HepG2 (cell line): Measurements from ENCODE around the gene ZNF514. TPM values are rescaled to one million over a fixed set of nuclear protein-coding genes. Genes with fewer than 3 reads are reported as not detected.
A peak's percentile ranks its signal among the peaks of the same experiment; 100 is the strongest.

Experiments
- ATAD3A ChIP-seq: sonication (generic); formaldehyde crosslinking; IDR thresholded peaks from 2 replicates; pipeline ENCODE4 v1.4.0; 2020; ENCODE audit warnings: missing genetic modification reagents
- EEA1 ChIP-seq: sonication (generic); formaldehyde crosslinking; IDR thresholded peaks from 2 replicates; pipeline ENCODE4 v1.5.1; 2020; ENCODE audit warnings: mild to moderate bottlenecking, missing genetic modification reagents, borderline replicate concordance
- FOXM1 ChIP-seq: sonication (generic); formaldehyde crosslinking; IDR thresholded peaks from 2 replicates; pipeline ENCODE4 v1.5.0; 2020; ENCODE audit warnings: missing genetic modification reagents
- RARG ChIP-seq: sonication (generic); formaldehyde crosslinking; IDR thresholded peaks from 2 replicates; pipeline ENCODE4 v1.4.0; 2020; ENCODE audit warnings: low read depth, mild to moderate bottlenecking, missing genetic modification reagents
- SALL2 ChIP-seq: sonication (generic); formaldehyde crosslinking; IDR thresholded peaks from 2 replicates; pipeline ENCODE4 v1.8.1; 2023; ENCODE audit warnings: mild to moderate bottlenecking, missing genetic modification reagents, inconsistent platforms
- THAP11 ChIP-seq: IDR thresholded peaks from 2 replicates; pipeline ENCODE4 v1.6.1; 2016; ENCODE audit warnings: missing biosample characterization, missing genetic modification reagents
- ZFP91 ChIP-seq: sonication (generic); formaldehyde crosslinking; IDR thresholded peaks from 2 replicates; pipeline ENCODE4 v1.9.0; 2022; ENCODE audit warnings: missing genetic modification reagents, mild to moderate bottlenecking, borderline replicate concordance
- ZFY ChIP-seq: sonication (generic); formaldehyde crosslinking; IDR thresholded peaks from 2 replicates; pipeline ENCODE4 v1.4.0; 2020; ENCODE audit warnings: missing genetic modification reagents
- ZMYM4 ChIP-seq: sonication (generic); formaldehyde crosslinking; IDR thresholded peaks from 2 replicates; pipeline ENCODE4 v1.8.1; 2023; ENCODE audit warnings: mild to moderate bottlenecking, missing genetic modification reagents
- ZNF225 ChIP-seq: sonication (generic); formaldehyde crosslinking; IDR thresholded peaks from 2 replicates; pipeline ENCODE4 v1.4.0; 2020; ENCODE audit warnings: mild to moderate bottlenecking, missing genetic modification reagents
- ZNF564 ChIP-seq: sonication (generic); formaldehyde crosslinking; IDR thresholded peaks from 2 replicates; pipeline ENCODE4 v1.8.1; 2023; ENCODE audit warnings: mild to moderate bottlenecking, missing genetic modification reagents
- ZNF850 ChIP-seq: sonication (generic); formaldehyde crosslinking; conservative IDR thresholded peaks from 2 replicates; pipeline ENCODE4 v1.9.0; 2021; ENCODE audit warnings: mild to moderate bottlenecking, missing genetic modification reagents
- ZSCAN12 ChIP-seq: sonication (generic); formaldehyde crosslinking; IDR thresholded peaks from 2 replicates; pipeline ENCODE4 v1.9.0; 2021; ENCODE audit warnings: mild to moderate bottlenecking, missing genetic modification reagents
- ZSCAN29 ChIP-seq: sonication (generic); formaldehyde crosslinking; conservative IDR thresholded peaks from 2 replicates; pipeline ENCODE4 v1.4.0; 2020; ENCODE audit warnings: mild to moderate bottlenecking, missing genetic modification reagents
- polyA plus RNA-seq, 8 experiments: library from polyadenylated mRNA; depleted of rRNA in 3 of 8; stranded (reverse) in 7 of 8; unstranded in 1 of 8; fragments of >200 nt; fragmentation: Illumina TruSeq in 4 of 8; extraction: Trizol in 4 of 8; gene quantifications; 2 replicates each; pipeline versions ENCODE4 v1.2.1 to v1.2.3, GENCODE V29; 2011 to 2016; ENCODE audit warnings: low read depth in 4 of 8, missing spikeins in 1 of 8, mixed read lengths in 1 of 8; ENCODE audit not compliant: insufficient read depth in 1 of 8
- total RNA-seq, 5 experiments: library from RNA; depleted of rRNA; stranded (reverse); fragments of >200 nt; fragmentation: Illumina TruSeq; extraction: Trizol; gene quantifications; 2 replicates each; pipeline ENCODE4 v1.2.3, GENCODE V29; 2016; ENCODE audit warnings: low read depth in 1 of 5
- TF ChIP-seq, protein P1 (sequence below): sonication (generic); formaldehyde crosslinking; IDR thresholded peaks from 2 replicates; pipeline ENCODE4 v1.4.0; 2020; ENCODE audit warnings: mild to moderate bottlenecking, missing genetic modification reagents
- TF ChIP-seq, protein P2 (sequence below): sonication (generic); formaldehyde crosslinking; IDR thresholded peaks from 2 replicates; pipeline ENCODE4 v1.4.0; 2020; ENCODE audit warnings: missing genetic modification reagents, borderline replicate concordance
- TF ChIP-seq, protein P3 (sequence below): sonication (generic); formaldehyde crosslinking; IDR thresholded peaks from 2 replicates; pipeline ENCODE4 v1.4.0; 2020; ENCODE audit warnings: missing genetic modification reagents, low read depth, mild to moderate bottlenecking, borderline replicate concordance
- TF ChIP-seq, protein P4 (sequence below): sonication (generic); formaldehyde crosslinking; IDR thresholded peaks from 2 replicates; pipeline ENCODE4 v1.4.0; 2020; ENCODE audit warnings: low read depth, mild to moderate bottlenecking, missing genetic modification reagents

Gene ZNF514
- total and polyA plus RNA-seq, 2 of the 13 experiments (the other 11 are each of a cell fraction or from before 2014, with no cell fraction given) = 15.2 to 18.7 TPM

GRCh38 chr2:95159690-95160449, at the start of gene ZNF514 (continued):
- TF ChIP-seq ZNF225 (CRISPR knock-in tag) (peak; percentile 59; the same call in 1 of the 2 replicates), EEA1 (CRISPR knock-in tag) (no peak), FOXM1 (CRISPR knock-in tag) (no peak), ZMYM4 (no peak), THAP11 (CRISPR knock-in tag) (0 out of 2 replicates have a peak, but pooled peaks have one; percentile 26), SALL2 (CRISPR knock-in tag) (no peak; the same call in 1 of the 2 replicates), ZSCAN29 (CRISPR knock-in tag) (no peak), RARG (CRISPR knock-in tag) (no peak), ATAD3A (no peak), ZFY (CRISPR knock-in tag) (no peak; the same call in none of the 2 replicates), ZSCAN12 (CRISPR knock-in tag) (no peak), ZNF564 (CRISPR knock-in tag) (no peak), ZNF850 (CRISPR knock-in tag) (no peak), ZFP91 (CRISPR knock-in tag) (no peak)
- TF ChIP-seq, protein P1, sequence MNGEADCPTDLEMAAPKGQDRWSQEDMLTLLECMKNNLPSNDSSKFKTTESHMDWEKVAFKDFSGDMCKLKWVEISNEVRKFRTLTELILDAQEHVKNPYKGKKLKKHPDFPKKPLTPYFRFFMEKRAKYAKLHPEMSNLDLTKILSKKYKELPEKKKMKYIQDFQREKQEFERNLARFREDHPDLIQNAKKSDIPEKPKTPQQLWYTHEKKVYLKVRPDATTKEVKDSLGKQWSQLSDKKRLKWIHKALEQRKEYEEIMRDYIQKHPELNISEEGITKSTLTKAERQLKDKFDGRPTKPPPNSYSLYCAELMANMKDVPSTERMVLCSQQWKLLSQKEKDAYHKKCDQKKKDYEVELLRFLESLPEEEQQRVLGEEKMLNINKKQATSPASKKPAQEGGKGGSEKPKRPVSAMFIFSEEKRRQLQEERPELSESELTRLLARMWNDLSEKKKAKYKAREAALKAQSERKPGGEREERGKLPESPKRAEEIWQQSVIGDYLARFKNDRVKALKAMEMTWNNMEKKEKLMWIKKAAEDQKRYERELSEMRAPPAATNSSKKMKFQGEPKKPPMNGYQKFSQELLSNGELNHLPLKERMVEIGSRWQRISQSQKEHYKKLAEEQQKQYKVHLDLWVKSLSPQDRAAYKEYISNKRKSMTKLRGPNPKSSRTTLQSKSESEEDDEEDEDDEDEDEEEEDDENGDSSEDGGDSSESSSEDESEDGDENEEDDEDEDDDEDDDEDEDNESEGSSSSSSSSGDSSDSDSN = 0 out of 2 replicates have a peak, but pooled peaks have one; percentile 37
- TF ChIP-seq, protein P2, sequence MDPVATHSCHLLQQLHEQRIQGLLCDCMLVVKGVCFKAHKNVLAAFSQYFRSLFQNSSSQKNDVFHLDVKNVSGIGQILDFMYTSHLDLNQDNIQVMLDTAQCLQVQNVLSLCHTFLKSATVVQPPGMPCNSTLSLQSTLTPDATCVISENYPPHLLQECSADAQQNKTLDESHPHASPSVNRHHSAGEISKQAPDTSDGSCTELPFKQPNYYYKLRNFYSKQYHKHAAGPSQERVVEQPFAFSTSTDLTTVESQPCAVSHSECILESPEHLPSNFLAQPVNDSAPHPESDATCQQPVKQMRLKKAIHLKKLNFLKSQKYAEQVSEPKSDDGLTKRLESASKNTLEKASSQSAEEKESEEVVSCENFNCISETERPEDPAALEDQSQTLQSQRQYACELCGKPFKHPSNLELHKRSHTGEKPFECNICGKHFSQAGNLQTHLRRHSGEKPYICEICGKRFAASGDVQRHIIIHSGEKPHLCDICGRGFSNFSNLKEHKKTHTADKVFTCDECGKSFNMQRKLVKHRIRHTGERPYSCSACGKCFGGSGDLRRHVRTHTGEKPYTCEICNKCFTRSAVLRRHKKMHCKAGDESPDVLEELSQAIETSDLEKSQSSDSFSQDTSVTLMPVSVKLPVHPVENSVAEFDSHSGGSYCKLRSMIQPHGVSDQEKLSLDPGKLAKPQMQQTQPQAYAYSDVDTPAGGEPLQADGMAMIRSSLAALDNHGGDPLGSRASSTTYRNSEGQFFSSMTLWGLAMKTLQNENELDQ (CRISPR knock-in tag) = no peak
- TF ChIP-seq, protein P3, sequence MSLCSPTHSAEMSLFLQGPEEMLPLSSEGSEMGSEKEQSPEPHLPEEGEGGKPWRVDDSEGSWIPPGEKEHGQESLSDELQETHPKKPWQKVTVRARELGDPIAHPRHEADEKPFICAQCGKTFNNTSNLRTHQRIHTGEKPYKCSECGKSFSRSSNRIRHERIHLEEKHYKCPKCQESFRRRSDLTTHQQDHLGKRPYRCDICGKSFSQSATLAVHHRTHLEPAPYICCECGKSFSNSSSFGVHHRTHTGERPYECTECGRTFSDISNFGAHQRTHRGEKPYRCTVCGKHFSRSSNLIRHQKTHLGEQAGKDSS (CRISPR knock-in tag) = 0 out of 2 replicates have a peak, but pooled peaks have one; percentile 2
- TF ChIP-seq, protein P4, sequence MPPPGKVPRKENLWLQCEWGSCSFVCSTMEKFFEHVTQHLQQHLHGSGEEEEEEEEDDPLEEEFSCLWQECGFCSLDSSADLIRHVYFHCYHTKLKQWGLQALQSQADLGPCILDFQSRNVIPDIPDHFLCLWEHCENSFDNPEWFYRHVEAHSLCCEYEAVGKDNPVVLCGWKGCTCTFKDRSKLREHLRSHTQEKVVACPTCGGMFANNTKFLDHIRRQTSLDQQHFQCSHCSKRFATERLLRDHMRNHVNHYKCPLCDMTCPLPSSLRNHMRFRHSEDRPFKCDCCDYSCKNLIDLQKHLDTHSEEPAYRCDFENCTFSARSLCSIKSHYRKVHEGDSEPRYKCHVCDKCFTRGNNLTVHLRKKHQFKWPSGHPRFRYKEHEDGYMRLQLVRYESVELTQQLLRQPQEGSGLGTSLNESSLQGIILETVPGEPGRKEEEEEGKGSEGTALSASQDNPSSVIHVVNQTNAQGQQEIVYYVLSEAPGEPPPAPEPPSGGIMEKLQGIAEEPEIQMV (CRISPR knock-in tag) = no peak
